SK-N-SH (cell line): ENCODE data around the gene LAGE3. TPM values are rescaled to one million over a fixed set of nuclear protein-coding genes. Genes with fewer than 3 reads are reported as not detected.

Experiments used
- CTCF ChIA-PET: fragments of 300-600, 350-600 bp; formaldehyde crosslinking; extraction: SDS; loops from one replicate; lab custom pipeline; 2021; lab: Yijun Ruan, JAX
- POLR2A ChIA-PET: fragments of 350-600 bp; sonication (Branson Sonifier 250); formaldehyde crosslinking; extraction: SDS; loops from one replicate; lab custom pipeline; 2020; ENCODE audit warnings: antibody characterized with exemption, inconsistent platforms; lab: Yijun Ruan, JAX
- DNase-seq: peaks from one replicate; pipeline ENCODE4 v3.0.0; 2012
- H2AFZ ChIP-seq: fragments of 200-600 bp; sonication (generic); 2 replicates; pipeline ENCODE4 v1.8.1; 2016; ENCODE audit warnings: antibody characterized with exemption, mild to moderate bottlenecking, low read depth
- H3F3A ChIP-seq: fragments of 200-600 bp; sonication (generic); replicated peaks from 2 replicates; pipeline ENCODE3; 2016; ENCODE audit warnings: antibody characterized with exemption, mild to moderate bottlenecking; ENCODE audit not compliant: insufficient read depth
- H3K27ac ChIP-seq, 2 experiments: fragments of 200-500 bp in 1 of 2; fragments of 200-600 bp in 1 of 2; sonication (Bioruptor generic) in 1 of 2; sonication (generic), shearing (Covaris generic) in 1 of 2; 2 replicates each; pipeline versions ENCODE4 v1.5.1 to v1.6.1; 2014 to 2016; ENCODE audit warnings: low read depth in 2 of 2, inconsistent platforms in 1 of 2, low read length in 1 of 2, mild to moderate bottlenecking in 1 of 2, mixed read lengths in 1 of 2
- H3K27me3 ChIP-seq: fragments of 200-600 bp; sonication (generic), shearing (Covaris generic); 2 replicates; pipeline ENCODE4 v1.6.1; 2016; ENCODE audit warnings: mixed run types; ENCODE audit not compliant: insufficient read depth
- H3K36me3 ChIP-seq, 2 experiments: fragments of 200-500 bp in 1 of 2; fragments of 200-600 bp in 1 of 2; sonication (Bioruptor generic) in 1 of 2; sonication (generic) in 1 of 2; replicated peaks in 1 of 2; 2 replicates each; pipeline versions ENCODE3 to v1.5.1; 2014 to 2016; ENCODE audit warnings: low read length in 1 of 2, mild to moderate bottlenecking in 1 of 2; ENCODE audit not compliant: insufficient read depth in 2 of 2, control insufficient read depth in 1 of 2
- H3K4me1 ChIP-seq, 2 experiments: fragments of 200-500 bp in 1 of 2; fragments of 200-600 bp in 1 of 2; sonication (Bioruptor generic) in 1 of 2; sonication (generic), shearing (Covaris generic) in 1 of 2; 2 replicates each; pipeline versions ENCODE4 v1.5.1 to v1.6.1; 2014 to 2016; ENCODE audit warnings: low read depth in 1 of 2, low read length in 1 of 2, mixed run types in 1 of 2; ENCODE audit not compliant: insufficient read depth in 2 of 2, control insufficient read depth in 1 of 2
- H3K4me2 ChIP-seq: fragments of 200-600 bp; sonication (generic), shearing (Covaris generic); 2 replicates; pipeline ENCODE4 v1.6.1; 2017; ENCODE audit warnings: mixed run types
- H3K4me3 ChIP-seq, 2 experiments: fragments of 200-500 bp in 1 of 2; fragments of 200-600 bp in 1 of 2; sonication (Bioruptor generic) in 1 of 2; sonication (generic), shearing (Covaris generic) in 1 of 2; 2 replicates each; pipeline versions ENCODE4 v1.5.1 to v1.8.1; 2014 to 2016; ENCODE audit warnings: low read depth in 2 of 2, inconsistent platforms in 1 of 2, low read length in 1 of 2, mild to moderate bottlenecking in 1 of 2, mixed read lengths in 1 of 2, moderate library complexity in 1 of 2
- H3K79me2 ChIP-seq: fragments of 200-600 bp; sonication (generic); 2 replicates; pipeline ENCODE4 v1.8.1; 2017; ENCODE audit warnings: mild to moderate bottlenecking; ENCODE audit not compliant: insufficient read depth
- H3K9ac ChIP-seq: fragments of 200-600 bp; sonication (generic); 2 replicates; pipeline ENCODE4 v1.6.1; 2017; ENCODE audit warnings: mixed run types
- H3K9me2 ChIP-seq: fragments of 200-600 bp; sonication (generic); 2 replicates; pipeline ENCODE4 v1.6.1; 2017; ENCODE audit warnings: mixed run types
- H3K9me3 ChIP-seq: fragments of 200-600 bp; sonication (generic); 2 replicates; pipeline ENCODE4 v1.6.1; 2017; ENCODE audit warnings: mixed run types, mild to moderate bottlenecking, moderate library complexity
- H4K20me1 ChIP-seq: fragments of 200-600 bp; sonication (generic); 2 replicates; pipeline ENCODE4 v1.6.1; 2017; ENCODE audit warnings: mild to moderate bottlenecking, mixed run types; ENCODE audit not compliant: insufficient read depth
- CHD2 ChIP-seq: fragments of 150-350 bp; IDR thresholded peaks from 2 replicates; pipeline ENCODE4 v1.6.1; 2018; ENCODE audit warnings: low read length; ENCODE audit not compliant: partially characterized antibody
- ELF1 ChIP-seq: IDR thresholded peaks from 2 replicates; pipeline ENCODE4 v1.4.0; 2012
- EZH2phosphoT487 ChIP-seq: fragments of 200-600 bp; sonication (generic); IDR thresholded peaks from 2 replicates; pipeline ENCODE4 v1.6.1; 2017; ENCODE audit warnings: low read depth, mixed run types, mild to moderate bottlenecking, antibody characterized with exemption, moderate library complexity, borderline replicate concordance
- FOSL2 ChIP-seq: IDR thresholded peaks from 2 replicates; pipeline ENCODE4 v1.4.0; 2012; ENCODE audit warnings: low read depth, mild to moderate bottlenecking, moderate library complexity, borderline replicate concordance
- GABPA ChIP-seq: IDR thresholded peaks from 2 replicates; pipeline ENCODE4 v1.4.0; 2012; ENCODE audit warnings: low read depth, mild to moderate bottlenecking
- GATA2 ChIP-seq: sonication (generic); formaldehyde crosslinking; IDR thresholded peaks from 2 replicates; pipeline ENCODE4 v1.5.0; 2020; ENCODE audit warnings: mild to moderate bottlenecking, missing genetic modification reagents
- NFIC ChIP-seq: IDR thresholded peaks from 2 replicates; pipeline ENCODE4 v1.4.0; 2012; ENCODE audit warnings: borderline replicate concordance
- NRF1 ChIP-seq: IDR thresholded peaks from 2 replicates; pipeline ENCODE4 v1.6.1; 2012; ENCODE audit warnings: low read depth, mild to moderate bottlenecking, low read length
- RCOR1 ChIP-seq: fragments of 150-350 bp; IDR thresholded peaks from 2 replicates; pipeline ENCODE4 v1.6.1; 2017; ENCODE audit warnings: antibody characterized with exemption, low read length
- RFX5 ChIP-seq: IDR thresholded peaks from 2 replicates; pipeline ENCODE4 v1.6.1; 2012; ENCODE audit warnings: mild to moderate bottlenecking, improper control_type of control experiment, low read length
- TAF1 ChIP-seq: IDR thresholded peaks from 2 replicates; pipeline ENCODE4 v1.6.1; 2012; ENCODE audit warnings: low read depth, mild to moderate bottlenecking, low read length, moderate library complexity, borderline replicate concordance
- TEAD4 ChIP-seq: IDR thresholded peaks from 2 replicates; pipeline ENCODE4 v1.4.0; 2012; ENCODE audit warnings: mild to moderate bottlenecking, borderline replicate concordance; ENCODE audit not compliant: insufficient read depth
- YY1 ChIP-seq: IDR thresholded peaks from 2 replicates; pipeline ENCODE4 v1.4.0; 2012; ENCODE audit warnings: low read depth, mild to moderate bottlenecking
- WGBS: methylation state at CpG from one replicate; pipeline ENCODE4 v1.1.6; 2017; ENCODE audit warnings: low lambda C conversion rate; 5-methylcytosine and 5-hydroxymethylcytosine counted together
- polyA plus RNA-seq, 3 experiments: library from polyadenylated mRNA; depleted of rRNA; stranded (reverse); fragments of >200 nt; gene quantifications; 2 replicates each; pipeline ENCODE4 v1.2.3, GENCODE V29; 2012
- TF ChIP-seq, protein P1 (sequence below): fragments of 150-350 bp; IDR thresholded peaks from 2 replicates; pipeline ENCODE4 v1.6.1; 2017; ENCODE audit warnings: antibody characterized with exemption, low read length, low read depth, borderline replicate concordance
- TF ChIP-seq, protein P2 (sequence below): IDR thresholded peaks from 2 replicates; pipeline ENCODE4 v1.4.0; 2012; ENCODE audit warnings: low read depth

LAGE3 gene
- polyA plus RNA-seq, 1 of the 3 experiments (the other 2 are of a cell fraction), result 37.2 TPM

DNA sequence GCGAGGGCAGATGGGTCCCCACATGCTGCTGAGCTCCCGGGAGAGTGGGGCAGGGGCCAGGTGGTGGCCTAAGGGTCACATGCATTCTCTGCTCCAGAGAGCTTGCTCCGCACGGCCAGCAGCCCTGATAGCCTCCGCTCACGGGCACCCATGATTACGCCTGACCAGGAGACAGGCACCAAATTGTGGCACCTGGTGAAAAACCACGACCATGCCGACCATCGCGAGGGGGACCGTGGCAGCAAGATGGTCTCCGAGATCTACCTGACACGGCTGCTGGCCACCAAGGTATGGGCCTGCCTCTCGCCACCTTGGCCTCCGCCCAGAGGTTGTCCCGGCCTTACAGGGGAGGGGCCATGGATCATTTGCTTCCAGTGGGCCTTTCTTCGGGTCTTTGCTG lies 9.2 kb downstream of the LAGE3 start (continued):
- TF ChIP-seq EZH2phosphoT487, result no peak
- TF ChIP-seq, protein P1, sequence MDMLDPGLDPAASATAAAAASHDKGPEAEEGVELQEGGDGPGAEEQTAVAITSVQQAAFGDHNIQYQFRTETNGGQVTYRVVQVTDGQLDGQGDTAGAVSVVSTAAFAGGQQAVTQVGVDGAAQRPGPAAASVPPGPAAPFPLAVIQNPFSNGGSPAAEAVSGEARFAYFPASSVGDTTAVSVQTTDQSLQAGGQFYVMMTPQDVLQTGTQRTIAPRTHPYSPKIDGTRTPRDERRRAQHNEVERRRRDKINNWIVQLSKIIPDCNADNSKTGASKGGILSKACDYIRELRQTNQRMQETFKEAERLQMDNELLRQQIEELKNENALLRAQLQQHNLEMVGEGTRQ, result no peak
- TF ChIP-seq TAF1, result no peak
- TF ChIP-seq YY1, result no peak
- TF ChIP-seq FOSL2, result no peak
- no peak for TF ChIP-seq ELF1

DNA sequence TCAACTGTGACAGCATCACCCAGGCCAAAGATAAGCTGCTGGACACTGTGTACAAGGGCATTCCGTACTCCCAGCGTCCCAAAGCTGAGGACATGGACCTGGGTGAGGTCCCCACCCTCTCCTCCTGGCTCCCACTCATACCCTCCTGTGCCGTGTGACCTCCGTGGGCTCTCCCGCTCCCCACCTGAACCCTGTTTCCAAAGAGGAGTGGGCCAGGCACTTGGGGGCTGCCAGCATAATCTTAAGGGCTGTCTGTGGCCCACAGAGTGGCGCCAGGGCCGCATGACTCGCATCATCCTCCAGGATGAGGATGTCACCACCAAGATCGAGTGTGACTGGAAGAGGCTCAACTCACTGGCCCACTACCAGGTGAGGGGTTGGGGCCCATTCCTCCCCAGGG lies 10.0 kb downstream of the LAGE3 start:
- H2AFZ ChIP-seq, result no peak overlapping the region
- DNase-seq, result no peak
- H3K36me3 ChIP-seq, result peaks cover 0 to 26% of the 10 kb centered on the region in 2 experiments
- no peaks in the 10 kb centered on the region for H3K79me2 ChIP-seq
- ChIA-PET CTCF (no interaction called here), POLR2A (no interaction called here)
- no peaks in the 10 kb centered on the region for H3K9me3 ChIP-seq
- H3K9me2 ChIP-seq, result no peaks in the 10 kb centered on the region
- H3K4me2 ChIP-seq, result no peak overlapping the region
- 51% methylated on average over 6 of the region's 9 CpGs for WGBS
- no peak overlapping the region for H3K9ac ChIP-seq
- H4K20me1 ChIP-seq, result 0 out of 2 replicates have a peak, but pooled peaks cover 8% of the 10 kb centered on the region
- no peaks in the 10 kb centered on the region for H3K4me1 ChIP-seq
- H3K27me3 ChIP-seq, result peaks cover 13% of the 10 kb centered on the region
- H3F3A ChIP-seq, result no peaks in the 10 kb centered on the region
- no peak overlapping the region for H3K27ac ChIP-seq
- TF ChIP-seq TEAD4 (no peak), RFX5 (no peak), NRF1 (no peak), GABPA (no peak), FOSL2 (no peak), CHD2 (no peak), NFIC (no peak), RCOR1 (no peak)
- H3K4me3 ChIP-seq, result no peak overlapping the region

DNA sequence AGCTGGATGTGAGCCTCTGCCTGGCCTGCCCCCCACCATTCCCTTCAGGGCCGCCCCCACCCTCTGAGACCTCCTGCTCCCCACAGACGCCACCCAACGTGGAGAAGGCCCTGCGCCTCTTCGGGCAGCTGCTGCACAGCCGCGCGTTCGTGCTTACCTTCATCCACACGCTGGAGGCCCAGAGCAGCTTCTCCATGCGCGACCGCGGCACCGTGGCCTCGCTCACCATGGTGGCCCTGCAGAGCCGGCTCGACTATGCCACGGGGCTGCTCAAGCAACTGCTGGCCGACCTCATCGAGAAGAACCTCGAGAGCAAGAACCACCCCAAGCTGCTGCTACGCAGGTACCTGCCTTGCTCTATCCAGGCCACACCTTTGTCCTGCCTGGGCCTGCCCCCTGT lies 10.9 kb downstream of the LAGE3 start:
- 67% methylated on average over 19 of the region's 23 CpGs for WGBS
- no peaks in the 10 kb centered on the region for H3K79me2 ChIP-seq
- H2AFZ ChIP-seq, result no peak overlapping the region
- no peaks in the 10 kb centered on the region for H3K9me2 ChIP-seq
- no peaks in the 10 kb centered on the region for H3K4me1 ChIP-seq
- H4K20me1 ChIP-seq, result 0 out of 2 replicates have a peak, but pooled peaks cover 8% of the 10 kb centered on the region
- H3K36me3 ChIP-seq, result peaks cover 0 to 27% of the 10 kb centered on the region in 2 experiments
- ChIA-PET CTCF (no interaction called here), POLR2A (no interaction called here)
- H3K27ac ChIP-seq, result no peak overlapping the region
- no peaks in the 10 kb centered on the region for H3F3A ChIP-seq
- DNase-seq, result no peak
- no peak overlapping the region for H3K4me3 ChIP-seq
- TF ChIP-seq, protein P2, sequence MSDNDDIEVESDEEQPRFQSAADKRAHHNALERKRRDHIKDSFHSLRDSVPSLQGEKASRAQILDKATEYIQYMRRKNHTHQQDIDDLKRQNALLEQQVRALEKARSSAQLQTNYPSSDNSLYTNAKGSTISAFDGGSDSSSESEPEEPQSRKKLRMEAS, result no peak
- TF ChIP-seq GATA2 (CRISPR knock-in tag), result no peak
- TF ChIP-seq EZH2phosphoT487, result no peak
- no peak for TF ChIP-seq RFX5
- TF ChIP-seq, protein P1, result no peak
- no peak for TF ChIP-seq FOSL2
- TF ChIP-seq CHD2, result no peak
- TF ChIP-seq RCOR1, result no peak
- TF ChIP-seq TAF1, result no peak
- no peaks in the 10 kb centered on the region for H3K9me3 ChIP-seq
- H3K9ac ChIP-seq, result no peak overlapping the region
- H3K4me2 ChIP-seq, result no peak overlapping the region
- peaks cover 13% of the 10 kb centered on the region for H3K27me3 ChIP-seq
